ENCODE data around the gene LYVE1. TPM values are rescaled to one million over a fixed set of nuclear protein-coding genes. Genes with fewer than 3 reads are reported as not detected.

Gene LYVE1
- total RNA-seq, 4 donors from 2014 or later: 3.9 to 17.0 (median 11.1) TPM

DNA sequence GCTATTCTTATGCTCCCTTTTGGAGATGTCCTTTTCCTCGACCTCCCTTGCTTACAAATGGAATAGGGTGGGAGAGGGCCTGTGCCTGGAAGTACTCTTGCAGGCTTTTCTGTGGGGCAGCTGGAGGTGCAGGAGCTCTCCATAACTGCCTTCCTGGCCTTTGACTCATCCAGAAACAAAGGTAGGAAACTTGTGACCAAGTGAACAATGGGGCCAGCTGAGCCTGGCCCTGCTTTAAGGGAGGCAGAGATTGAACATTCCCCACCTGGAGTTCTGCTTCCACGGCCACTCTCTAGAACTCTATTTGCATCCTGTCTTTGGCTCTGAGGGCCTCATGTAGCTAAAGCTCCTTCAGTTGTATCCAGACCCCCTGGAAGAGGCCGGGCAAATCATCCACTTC is 5.1 kb upstream of the LYVE1 start:
- 86% methylated on average over 3 of the region's 3 CpGs for WGBS
- Histone ChIP-seq H3K27me3 (no peaks in the 10 kb centered on the region), H3K4me1 (no peaks in the 10 kb centered on the region), H3K27ac (no peak overlapping the region), H3K9me3 (no peaks in the 10 kb centered on the region), H3K36me3 (no peaks in the 10 kb centered on the region), H3K4me3 (no peak overlapping the region)
- no peak for DNase-seq (ENCODE audit: low spot score in 2 of 2)
- TF ChIP-seq CTCF (IDR thresholded peaks at IDR 0.05) (no peak), EP300 (IDR thresholded peaks at IDR 0.05) (no peak), POLR2AphosphoS5 (IDR thresholded peaks at IDR 0.05) (no peak), POLR2A (IDR thresholded peaks at IDR 0.05) (no peak)

DNA sequence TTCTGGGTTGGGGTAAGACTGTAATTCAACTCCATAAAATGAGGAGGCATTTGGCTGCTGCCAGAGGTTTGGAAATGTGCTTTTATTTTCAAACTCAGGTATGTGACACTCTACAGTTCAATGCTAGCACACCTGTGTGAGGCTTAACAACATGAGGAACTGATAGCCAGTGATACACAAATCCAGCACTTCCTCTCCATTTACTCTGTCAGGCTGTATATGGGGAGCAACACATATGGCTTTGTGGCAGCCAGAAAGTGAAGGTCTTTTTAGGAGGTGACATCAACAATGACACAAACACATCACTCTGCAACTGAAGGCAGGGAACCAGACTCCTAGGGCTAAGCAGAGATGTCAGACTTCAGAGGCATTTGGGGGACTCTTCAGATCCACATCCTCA is 4.6 kb upstream of the LYVE1 start:
- H3K27ac ChIP-seq: no peak overlapping the region

DNA sequence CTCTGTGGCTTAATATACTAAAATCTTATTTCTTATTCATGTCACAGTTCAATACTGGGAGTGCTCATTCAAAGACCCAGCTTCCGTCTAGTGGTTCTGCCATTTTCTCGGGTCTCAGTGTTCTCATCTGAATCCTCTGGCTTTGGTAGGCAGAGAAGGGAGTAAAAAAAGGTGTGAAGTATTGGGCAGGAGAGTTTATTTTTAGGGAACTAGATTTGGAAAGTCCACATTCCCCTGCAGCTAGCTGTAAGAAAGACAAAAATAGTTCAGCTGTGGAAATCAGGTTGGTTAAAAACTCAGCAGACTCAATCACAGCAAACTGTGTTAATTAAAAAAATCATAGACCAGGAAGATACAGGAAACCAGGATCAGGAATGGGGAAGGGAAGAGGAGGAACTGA is 4.1 kb upstream of the LYVE1 start:
- WGBS: 92% methylated on average over 2 of the region's 2 CpGs
- no peaks in the 10 kb centered on the region for H3K4me1 ChIP-seq
- H3K9me3 ChIP-seq: no peaks in the 10 kb centered on the region
- H3K36me3 ChIP-seq: no peaks in the 10 kb centered on the region
- TF ChIP-seq POLR2A (IDR thresholded peaks at IDR 0.05) (no peak), EP300 (IDR thresholded peaks at IDR 0.05) (no peak), POLR2AphosphoS5 (IDR thresholded peaks at IDR 0.05) (no peak), CTCF (IDR thresholded peaks at IDR 0.05) (no peak)
- no peaks in the 10 kb centered on the region for H3K27me3 ChIP-seq
- no peak overlapping the region for H3K27ac ChIP-seq
- H3K4me3 ChIP-seq: no peak overlapping the region
- no peak for DNase-seq (ENCODE audit: low spot score in 2 of 2)

More for the DNA sequence above, 4.6 kb upstream of the LYVE1 start:
- Histone ChIP-seq H3K4me3 (no peak overlapping the region), H3K36me3 (no peaks in the 10 kb centered on the region), H3K27me3 (no peaks in the 10 kb centered on the region), H3K9me3 (no peaks in the 10 kb centered on the region), H3K4me1 (no peaks in the 10 kb centered on the region)
- no peak for DNase-seq (ENCODE audit: low spot score in 2 of 2)
- TF ChIP-seq EP300 (IDR thresholded peaks at IDR 0.05) (no peak), POLR2A (IDR thresholded peaks at IDR 0.05) (no peak), CTCF (IDR thresholded peaks at IDR 0.05) (no peak), POLR2AphosphoS5 (IDR thresholded peaks at IDR 0.05) (no peak)

- H3K27me3 ChIP-seq: no peaks in the 10 kb centered on the region
- 90% methylated on average over 2 of the region's 2 CpGs for WGBS
- H3K27ac ChIP-seq: peak overlapping the region; percentile 12
- no peaks in the 10 kb centered on the region for H3K9me3 ChIP-seq
- peak overlapping the region; percentile 16 for H3K4me3 ChIP-seq
- H3K36me3 ChIP-seq: no peaks in the 10 kb centered on the region
- TF ChIP-seq POLR2A (IDR thresholded peaks at IDR 0.05) (no peak), EP300 (IDR thresholded peaks at IDR 0.05) (no peak), CTCF (IDR thresholded peaks at IDR 0.05) (no peak), POLR2AphosphoS5 (IDR thresholded peaks at IDR 0.05) (no peak)
- no peaks in the 10 kb centered on the region for H3K4me1 ChIP-seq
- no peak for DNase-seq (ENCODE audit: low spot score in 2 of 2)
Measured at GRCh38 chr11:10567446-10567845, 1.0 kb downstream of the LYVE1 start.

DNA sequence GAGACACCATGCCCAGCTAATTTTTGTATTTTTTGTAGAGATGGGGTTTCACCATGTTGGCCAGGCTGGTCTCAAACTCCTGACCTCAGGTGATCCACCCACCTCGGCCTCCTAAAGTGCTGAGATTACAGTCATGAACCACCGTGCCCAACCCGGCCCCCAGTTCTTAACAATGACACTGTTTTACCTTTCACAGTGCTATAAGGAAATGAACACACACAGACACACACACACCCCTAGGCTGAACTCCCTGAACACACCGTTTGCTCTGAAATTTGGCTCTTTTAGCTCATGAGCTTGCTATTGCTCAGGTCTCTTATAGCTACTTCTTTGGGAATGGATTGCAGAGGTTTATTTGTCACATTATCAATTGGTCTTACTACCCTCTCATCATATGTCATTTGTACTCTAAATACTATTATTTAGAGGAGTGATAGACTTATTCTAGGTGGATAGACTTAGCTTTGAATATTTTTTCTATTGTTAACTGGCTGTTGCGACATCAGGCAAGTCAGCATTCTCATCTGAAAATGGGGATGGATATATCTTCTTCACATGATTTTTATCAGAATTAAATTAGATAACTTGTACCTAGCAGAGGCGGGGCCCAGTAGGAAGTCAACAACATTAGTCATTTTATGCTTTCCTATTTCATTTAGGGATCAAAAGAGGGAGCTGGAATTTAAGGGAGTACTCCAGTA is 2.1 kb downstream of the LYVE1 start:
- H3K27me3 ChIP-seq: no peaks in the 10 kb centered on the region
- 62% methylated on average over 6 of the region's 6 CpGs for WGBS
- H3K9me3 ChIP-seq: no peaks in the 10 kb centered on the region
- H3K4me1 ChIP-seq: no peaks in the 10 kb centered on the region
- no peaks in the 10 kb centered on the region for H3K36me3 ChIP-seq
- H3K4me3 ChIP-seq: peak overlapping the region; percentile 16
- TF ChIP-seq CTCF (IDR thresholded peaks at IDR 0.05) (no peak), POLR2AphosphoS5 (IDR thresholded peaks at IDR 0.05) (no peak), POLR2A (IDR thresholded peaks at IDR 0.05) (no peak), EP300 (IDR thresholded peaks at IDR 0.05) (no peak)
- DNase-seq (ENCODE audit: low spot score in 2 of 2): no peak
- H3K27ac ChIP-seq: no peak overlapping the region
